Measurements from ENCODE around the gene ASB3.
"Not testable (repeated sequence)": the region's sequence is repeated elsewhere in the genome, so short reads cannot be mapped to it uniquely, and the experiment has no call there.

DNA sequence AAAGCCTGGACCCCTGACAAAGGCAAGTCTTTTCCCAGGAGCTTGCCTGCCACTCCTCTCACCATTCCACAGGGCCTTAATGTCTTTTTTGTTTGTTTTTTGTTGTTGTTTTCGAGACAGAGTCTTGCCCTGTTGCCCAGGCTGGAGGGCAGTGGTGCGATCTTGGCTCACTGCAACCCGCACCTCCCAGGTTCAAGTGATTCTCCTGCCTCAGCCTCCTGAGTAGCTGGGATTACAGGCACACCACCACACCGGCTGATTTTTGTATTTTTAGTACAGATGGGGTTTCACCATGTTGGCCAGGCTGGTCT lies 43.2 kb upstream of the ASB3 start:
- TF ChIP-seq FOXA1 (IDR thresholded peaks at IDR 0.05); EGR1 (IDR thresholded peaks at IDR 0.05; ENCODE audit: low read depth in 2 of 2); GABPA (IDR thresholded peaks at IDR 0.05 in 1 of 2, conservative IDR thresholded peaks at IDR 0.05 in 1 of 2); JUND (IDR thresholded peaks at IDR 0.05); YY1 (IDR thresholded peaks at IDR 0.05); RXRA (IDR thresholded peaks at IDR 0.05); RAD21 (IDR thresholded peaks at IDR 0.05); FOXA2 (IDR thresholded peaks at IDR 0.05); TAF1 (conservative IDR thresholded peaks at IDR 0.05): not testable (repeated sequence)
- TF ChIP-seq, protein P1, sequence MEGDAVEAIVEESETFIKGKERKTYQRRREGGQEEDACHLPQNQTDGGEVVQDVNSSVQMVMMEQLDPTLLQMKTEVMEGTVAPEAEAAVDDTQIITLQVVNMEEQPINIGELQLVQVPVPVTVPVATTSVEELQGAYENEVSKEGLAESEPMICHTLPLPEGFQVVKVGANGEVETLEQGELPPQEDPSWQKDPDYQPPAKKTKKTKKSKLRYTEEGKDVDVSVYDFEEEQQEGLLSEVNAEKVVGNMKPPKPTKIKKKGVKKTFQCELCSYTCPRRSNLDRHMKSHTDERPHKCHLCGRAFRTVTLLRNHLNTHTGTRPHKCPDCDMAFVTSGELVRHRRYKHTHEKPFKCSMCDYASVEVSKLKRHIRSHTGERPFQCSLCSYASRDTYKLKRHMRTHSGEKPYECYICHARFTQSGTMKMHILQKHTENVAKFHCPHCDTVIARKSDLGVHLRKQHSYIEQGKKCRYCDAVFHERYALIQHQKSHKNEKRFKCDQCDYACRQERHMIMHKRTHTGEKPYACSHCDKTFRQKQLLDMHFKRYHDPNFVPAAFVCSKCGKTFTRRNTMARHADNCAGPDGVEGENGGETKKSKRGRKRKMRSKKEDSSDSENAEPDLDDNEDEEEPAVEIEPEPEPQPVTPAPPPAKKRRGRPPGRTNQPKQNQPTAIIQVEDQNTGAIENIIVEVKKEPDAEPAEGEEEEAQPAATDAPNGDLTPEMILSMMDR (IDR thresholded peaks at IDR 0.05; ENCODE audit: low read depth, low read length, missing input control), result not testable (repeated sequence)
- TF ChIP-seq, protein P2, sequence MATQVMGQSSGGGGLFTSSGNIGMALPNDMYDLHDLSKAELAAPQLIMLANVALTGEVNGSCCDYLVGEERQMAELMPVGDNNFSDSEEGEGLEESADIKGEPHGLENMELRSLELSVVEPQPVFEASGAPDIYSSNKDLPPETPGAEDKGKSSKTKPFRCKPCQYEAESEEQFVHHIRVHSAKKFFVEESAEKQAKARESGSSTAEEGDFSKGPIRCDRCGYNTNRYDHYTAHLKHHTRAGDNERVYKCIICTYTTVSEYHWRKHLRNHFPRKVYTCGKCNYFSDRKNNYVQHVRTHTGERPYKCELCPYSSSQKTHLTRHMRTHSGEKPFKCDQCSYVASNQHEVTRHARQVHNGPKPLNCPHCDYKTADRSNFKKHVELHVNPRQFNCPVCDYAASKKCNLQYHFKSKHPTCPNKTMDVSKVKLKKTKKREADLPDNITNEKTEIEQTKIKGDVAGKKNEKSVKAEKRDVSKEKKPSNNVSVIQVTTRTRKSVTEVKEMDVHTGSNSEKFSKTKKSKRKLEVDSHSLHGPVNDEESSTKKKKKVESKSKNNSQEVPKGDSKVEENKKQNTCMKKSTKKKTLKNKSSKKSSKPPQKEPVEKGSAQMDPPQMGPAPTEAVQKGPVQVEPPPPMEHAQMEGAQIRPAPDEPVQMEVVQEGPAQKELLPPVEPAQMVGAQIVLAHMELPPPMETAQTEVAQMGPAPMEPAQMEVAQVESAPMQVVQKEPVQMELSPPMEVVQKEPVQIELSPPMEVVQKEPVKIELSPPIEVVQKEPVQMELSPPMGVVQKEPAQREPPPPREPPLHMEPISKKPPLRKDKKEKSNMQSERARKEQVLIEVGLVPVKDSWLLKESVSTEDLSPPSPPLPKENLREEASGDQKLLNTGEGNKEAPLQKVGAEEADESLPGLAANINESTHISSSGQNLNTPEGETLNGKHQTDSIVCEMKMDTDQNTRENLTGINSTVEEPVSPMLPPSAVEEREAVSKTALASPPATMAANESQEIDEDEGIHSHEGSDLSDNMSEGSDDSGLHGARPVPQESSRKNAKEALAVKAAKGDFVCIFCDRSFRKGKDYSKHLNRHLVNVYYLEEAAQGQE (IDR thresholded peaks at IDR 0.05), result not testable (repeated sequence)
- TF ChIP-seq, protein P3, sequence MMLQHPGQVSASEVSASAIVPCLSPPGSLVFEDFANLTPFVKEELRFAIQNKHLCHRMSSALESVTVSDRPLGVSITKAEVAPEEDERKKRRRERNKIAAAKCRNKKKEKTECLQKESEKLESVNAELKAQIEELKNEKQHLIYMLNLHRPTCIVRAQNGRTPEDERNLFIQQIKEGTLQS (IDR thresholded peaks at IDR 0.05), result not testable (repeated sequence)
- TF ChIP-seq, protein P4, sequence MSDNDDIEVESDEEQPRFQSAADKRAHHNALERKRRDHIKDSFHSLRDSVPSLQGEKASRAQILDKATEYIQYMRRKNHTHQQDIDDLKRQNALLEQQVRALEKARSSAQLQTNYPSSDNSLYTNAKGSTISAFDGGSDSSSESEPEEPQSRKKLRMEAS (IDR thresholded peaks at IDR 0.05), result not testable (repeated sequence)
